MCF 10A (cell line): ENCODE results near the gene STXBP3. TPM values are rescaled to one million over a fixed set of nuclear protein-coding genes. Genes with fewer than 3 reads are reported as not detected.

Experiments used
- BruUV-seq: library from RNA; stranded (reverse); fragments of 400-500 nt; replicated peaks from 2 replicates; lab custom pipeline; 2021; lab: Mats Ljungman, UMichigan
- CTCF ChIA-PET: fragments of 300-600 bp; sonication (Branson Sonifier 250); formaldehyde crosslinking; extraction: SDS; loops from one replicate; lab custom pipeline; 2021; ENCODE audit warnings: antibody characterized with exemption, inconsistent platforms; lab: Yijun Ruan, JAX
- POLR2A ChIA-PET: fragments of 300-600, 350-650 bp; sonication (Branson Sonifier 250); formaldehyde crosslinking; extraction: SDS; loops from one replicate; lab custom pipeline; 2020; ENCODE audit warnings: antibody characterized with exemption, inconsistent platforms; lab: Yijun Ruan, JAX
- DNase-seq: peaks from one replicate; pipeline ENCODE4 v3.0.0-alpha.2; 2018; ENCODE audit not compliant: unreplicated experiment
- H3K27ac Mint-ChIP-seq: one replicate; pipeline ENCODE4 v1.8.0; 2022; ENCODE audit warnings: mild to moderate bottlenecking, low read depth, mixed read lengths; ENCODE audit not compliant: unreplicated experiment
- H3K27me3 Mint-ChIP-seq: one replicate; pipeline ENCODE4 v1.8.0; 2022; ENCODE audit warnings: mixed read lengths; ENCODE audit not compliant: insufficient read depth, unreplicated experiment
- H3K36me3 Mint-ChIP-seq: one replicate; pipeline ENCODE4 v1.8.0; 2022; ENCODE audit warnings: mild to moderate bottlenecking, moderate library complexity, mixed read lengths; ENCODE audit not compliant: insufficient read depth, unreplicated experiment
- H3K4me1 Mint-ChIP-seq: one replicate; pipeline ENCODE4 v1.8.0; 2022; ENCODE audit warnings: mixed read lengths; ENCODE audit not compliant: insufficient read depth, unreplicated experiment
- H3K4me3 Mint-ChIP-seq: one replicate; pipeline ENCODE4 v1.8.0; 2022; ENCODE audit warnings: mild to moderate bottlenecking, moderate library complexity, mixed read lengths; ENCODE audit not compliant: unreplicated experiment
- H3K9me3 Mint-ChIP-seq: one replicate; pipeline ENCODE4 v1.8.0; 2022; ENCODE audit warnings: mixed read lengths; ENCODE audit not compliant: unreplicated experiment
- intact Hi-C: fragments of 100-400 bp; cut with micrococcal nuclease; formaldehyde crosslinking; loops from 2 replicates; pipeline ENCODE4 v1.14.1; 2022
- total RNA-seq: library from RNA; stranded (reverse); gene quantifications from 2 replicates; pipeline ENCODE4 v1.2.3, GENCODE V29; 2022
- TF ChIP-seq, protein P1 (sequence below): fragments of 200-600 bp; IDR thresholded peaks from one replicate; pipeline ENCODE4 v1.8.0; 2022; ENCODE audit warnings: antibody characterized with exemption, mild to moderate bottlenecking; ENCODE audit not compliant: unreplicated experiment

STXBP3 gene
- total RNA-seq, 1 experiment from 2014 or later = 47.4 TPM

DNA sequence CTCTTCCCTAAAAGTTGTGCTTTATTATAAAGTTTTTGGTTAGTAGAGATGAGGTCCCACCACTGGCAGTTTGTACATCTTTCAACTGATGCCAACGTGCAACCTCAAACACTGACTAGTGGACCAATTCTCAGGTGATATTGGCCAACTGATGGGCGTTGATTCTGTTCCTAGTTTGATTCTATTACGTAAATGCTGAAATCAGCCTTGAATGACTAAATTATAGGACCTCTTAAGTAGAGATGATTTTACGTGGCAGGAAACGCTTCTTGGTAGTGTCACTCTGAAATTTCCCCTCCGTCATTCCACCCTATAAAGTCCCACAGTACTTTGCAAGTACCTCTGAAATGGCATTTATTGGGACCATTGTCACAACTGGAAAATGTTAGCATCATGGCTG lies 42.5 kb upstream of the STXBP3 start:
- DNase-seq = peak; percentile 71
- H3K4me3 Mint-ChIP-seq = no peak overlapping the region
- H3K4me1 Mint-ChIP-seq = peaks cover 20% of the 10 kb centered on the region

DNA sequence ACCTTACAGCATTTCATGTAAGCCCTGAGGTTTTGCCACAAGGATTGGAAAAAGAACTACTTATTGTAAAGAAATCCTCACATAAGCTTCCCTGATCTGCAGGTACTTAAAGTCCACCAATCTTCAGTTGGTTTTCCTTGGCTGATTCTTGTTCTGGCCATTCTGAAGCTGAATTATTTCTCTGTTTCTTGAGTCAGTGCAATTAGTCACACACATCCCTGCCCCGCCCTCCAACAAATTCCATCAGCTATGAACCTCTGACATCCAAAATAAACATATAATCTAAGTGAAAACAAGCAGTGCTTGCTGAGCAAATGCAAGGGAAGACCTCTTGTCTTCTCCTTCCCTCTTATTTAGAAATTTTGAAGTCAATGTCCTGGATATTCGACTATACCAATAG lies 42.0 kb upstream of the STXBP3 start:
- H3K4me3 Mint-ChIP-seq = no peak overlapping the region
- CTCF ChIA-PET = interaction anchor here (0.7 to 2.3 kb wide), 4 partner anchors 13 to 364 kb away, joined by 3 to 9 read pairs (median 5); no protein-coding TSS in a partner anchor
- peak; percentile 74 for DNase-seq
- no TSS peak for BruUV-seq
- H3K9me3 Mint-ChIP-seq = no peaks in the 10 kb centered on the region
- H3K36me3 Mint-ChIP-seq = peaks cover 36% of the 10 kb centered on the region
- peaks cover 16% of the 10 kb centered on the region for H3K4me1 Mint-ChIP-seq
- TF ChIP-seq, protein P1, sequence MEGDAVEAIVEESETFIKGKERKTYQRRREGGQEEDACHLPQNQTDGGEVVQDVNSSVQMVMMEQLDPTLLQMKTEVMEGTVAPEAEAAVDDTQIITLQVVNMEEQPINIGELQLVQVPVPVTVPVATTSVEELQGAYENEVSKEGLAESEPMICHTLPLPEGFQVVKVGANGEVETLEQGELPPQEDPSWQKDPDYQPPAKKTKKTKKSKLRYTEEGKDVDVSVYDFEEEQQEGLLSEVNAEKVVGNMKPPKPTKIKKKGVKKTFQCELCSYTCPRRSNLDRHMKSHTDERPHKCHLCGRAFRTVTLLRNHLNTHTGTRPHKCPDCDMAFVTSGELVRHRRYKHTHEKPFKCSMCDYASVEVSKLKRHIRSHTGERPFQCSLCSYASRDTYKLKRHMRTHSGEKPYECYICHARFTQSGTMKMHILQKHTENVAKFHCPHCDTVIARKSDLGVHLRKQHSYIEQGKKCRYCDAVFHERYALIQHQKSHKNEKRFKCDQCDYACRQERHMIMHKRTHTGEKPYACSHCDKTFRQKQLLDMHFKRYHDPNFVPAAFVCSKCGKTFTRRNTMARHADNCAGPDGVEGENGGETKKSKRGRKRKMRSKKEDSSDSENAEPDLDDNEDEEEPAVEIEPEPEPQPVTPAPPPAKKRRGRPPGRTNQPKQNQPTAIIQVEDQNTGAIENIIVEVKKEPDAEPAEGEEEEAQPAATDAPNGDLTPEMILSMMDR = no peak
- H3K27ac Mint-ChIP-seq = peak overlapping the region; percentile 46
- intact Hi-C loops = loop anchor here (1.0 kb wide), 1 partner anchor 42 kb away; the partner anchor contains the start of gene STXBP3
- POLR2A ChIA-PET = interaction anchor here (0.6 to 5.3 kb wide), 17 partner anchors 11 to 492 kb away, joined by 3 to 86 read pairs (median 4); partner anchors contain the start of genes PRPF38B and STXBP3
- no peaks in the 10 kb centered on the region for H3K27me3 Mint-ChIP-seq

More for the DNA sequence above, 42.5 kb upstream of the STXBP3 start:
- Mint-ChIP-seq H3K9me3 (no peaks in the 10 kb centered on the region), H3K36me3 (peaks cover 42% of the 10 kb centered on the region), H3K27ac (peak overlapping the region; percentile 46), H3K27me3 (no peaks in the 10 kb centered on the region)
- TF ChIP-seq, protein P1 = no peak
- ChIA-PET CTCF (interaction anchor here (1.4 to 2.1 kb wide), 2 partner anchors 10 to 41 kb away, joined by 5 to 9 read pairs; no protein-coding TSS in a partner anchor), POLR2A (interaction anchor here (0.6 to 5.3 kb wide), 13 partner anchors 11 to 493 kb away, joined by 3 to 86 read pairs (median 5); partner anchors contain the start of genes PRPF38B and STXBP3)
- intact Hi-C loops = loop anchor here (1.0 kb wide), 1 partner anchor 42 kb away; the partner anchor contains the start of gene STXBP3
- BruUV-seq = TSS peak; percentile 93

DNA sequence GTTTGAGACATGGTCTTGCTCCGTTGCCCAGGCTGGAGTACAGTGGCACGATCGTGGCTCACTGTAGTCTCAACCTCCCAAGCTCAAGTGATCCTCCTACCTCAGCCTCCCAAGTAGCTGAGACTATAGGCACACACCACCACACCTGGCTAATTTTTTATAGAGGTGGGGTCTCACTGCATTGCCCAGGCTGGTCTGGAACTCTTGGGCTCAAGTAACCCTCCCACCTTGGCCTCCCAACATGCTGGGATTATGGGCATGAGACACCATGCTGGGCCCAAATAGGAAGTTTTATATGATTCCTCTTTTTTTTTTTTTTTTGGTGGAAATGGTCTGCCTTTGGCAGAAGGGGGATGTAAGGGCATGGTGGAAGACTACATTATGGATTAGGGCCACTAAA lies 39.8 kb upstream of the STXBP3 start:
- H3K4me1 Mint-ChIP-seq = peaks cover 14% of the 10 kb centered on the region
- peaks cover 15% of the 10 kb centered on the region for H3K36me3 Mint-ChIP-seq
- H3K27me3 Mint-ChIP-seq = no peaks in the 10 kb centered on the region
- H3K27ac Mint-ChIP-seq = no peak overlapping the region
- H3K9me3 Mint-ChIP-seq = no peaks in the 10 kb centered on the region
- BruUV-seq = no TSS peak
- DNase-seq = no peak
- no peak overlapping the region for H3K4me3 Mint-ChIP-seq
- intact Hi-C loops = no loop called here
- ChIA-PET CTCF (interaction anchor here (1.4 to 2.3 kb wide), 2 partner anchors 11 to 39 kb away, joined by 3 to 5 read pairs; no protein-coding TSS in a partner anchor), POLR2A (interaction anchor here (5.3 kb wide), 1 partner anchor 13 kb away, joined by 86 read pairs; the partner anchor contains the start of gene PRPF38B)
- TF ChIP-seq, protein P1 = no peak
